GM10248 (cell line): Measurements from ENCODE around the gene COL4A2.

Experiments
- CTCF ChIA-PET: fragments of 300-600 bp; sonication (Branson Sonifier 250); formaldehyde crosslinking; extraction: SDS; loops from one replicate; lab custom pipeline; 2021; ENCODE audit warnings: antibody characterized with exemption; lab: Yijun Ruan, JAX
- POLR2A ChIA-PET: fragments of 350-650 bp; sonication (Branson Sonifier 250); formaldehyde crosslinking; extraction: SDS; loops from one replicate; lab custom pipeline; 2020; ENCODE audit warnings: antibody characterized with exemption; lab: Yijun Ruan, JAX
- DNase-seq: peaks from one replicate; pipeline ENCODE4 v3.0.0; 2012; ENCODE audit errors: extremely low spot score
- TF ChIP-seq, protein P1 (sequence below): IDR thresholded peaks from 2 replicates; pipeline ENCODE4 v1.5.1; 2012; ENCODE audit warnings: mild to moderate bottlenecking, low read depth; ENCODE audit errors: extremely low read depth, missing control alignments, control extremely low read depth

COL4A2 gene

DNA sequence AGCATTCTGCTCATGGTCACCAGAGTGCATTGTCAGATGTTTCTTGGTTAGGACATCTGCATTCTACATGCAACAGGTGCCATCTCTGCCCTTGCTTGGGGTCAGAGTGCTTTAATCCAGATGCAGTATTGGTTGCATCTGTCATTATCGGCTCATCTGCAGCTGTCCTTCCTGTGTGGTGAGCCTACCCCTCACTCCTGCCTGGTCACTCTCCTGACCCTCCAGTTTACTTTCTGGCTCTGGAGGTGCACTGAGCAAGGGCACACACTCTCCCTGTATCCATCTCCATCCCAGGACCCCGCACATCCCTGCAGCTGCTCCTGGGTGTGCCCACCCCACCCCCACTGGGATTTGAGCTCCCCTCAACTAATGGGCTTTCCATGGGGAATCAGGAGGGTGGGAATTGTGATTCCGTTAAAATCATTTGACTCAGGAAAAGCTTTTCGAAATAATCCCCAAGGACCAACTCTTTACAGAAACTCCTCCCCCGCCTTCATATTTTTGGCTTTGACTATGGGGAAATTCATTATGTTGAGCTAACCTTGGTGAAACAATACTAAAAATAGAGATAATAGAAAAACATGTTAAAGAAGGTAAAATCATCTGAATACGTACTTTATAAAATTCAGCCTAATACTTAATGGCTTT, 70.2 kb downstream of the COL4A2 start:
- DNase-seq: no peak
- CTCF ChIA-PET: interaction anchor here (0.9 to 1.4 kb wide), 3 partner anchors 33 to 67 kb away, joined by 3 to 4 read pairs (median 3); no protein-coding TSS in a partner anchor
- TF ChIP-seq, protein P1, sequence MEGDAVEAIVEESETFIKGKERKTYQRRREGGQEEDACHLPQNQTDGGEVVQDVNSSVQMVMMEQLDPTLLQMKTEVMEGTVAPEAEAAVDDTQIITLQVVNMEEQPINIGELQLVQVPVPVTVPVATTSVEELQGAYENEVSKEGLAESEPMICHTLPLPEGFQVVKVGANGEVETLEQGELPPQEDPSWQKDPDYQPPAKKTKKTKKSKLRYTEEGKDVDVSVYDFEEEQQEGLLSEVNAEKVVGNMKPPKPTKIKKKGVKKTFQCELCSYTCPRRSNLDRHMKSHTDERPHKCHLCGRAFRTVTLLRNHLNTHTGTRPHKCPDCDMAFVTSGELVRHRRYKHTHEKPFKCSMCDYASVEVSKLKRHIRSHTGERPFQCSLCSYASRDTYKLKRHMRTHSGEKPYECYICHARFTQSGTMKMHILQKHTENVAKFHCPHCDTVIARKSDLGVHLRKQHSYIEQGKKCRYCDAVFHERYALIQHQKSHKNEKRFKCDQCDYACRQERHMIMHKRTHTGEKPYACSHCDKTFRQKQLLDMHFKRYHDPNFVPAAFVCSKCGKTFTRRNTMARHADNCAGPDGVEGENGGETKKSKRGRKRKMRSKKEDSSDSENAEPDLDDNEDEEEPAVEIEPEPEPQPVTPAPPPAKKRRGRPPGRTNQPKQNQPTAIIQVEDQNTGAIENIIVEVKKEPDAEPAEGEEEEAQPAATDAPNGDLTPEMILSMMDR: no peak
- POLR2A ChIA-PET: no interaction called here

DNA sequence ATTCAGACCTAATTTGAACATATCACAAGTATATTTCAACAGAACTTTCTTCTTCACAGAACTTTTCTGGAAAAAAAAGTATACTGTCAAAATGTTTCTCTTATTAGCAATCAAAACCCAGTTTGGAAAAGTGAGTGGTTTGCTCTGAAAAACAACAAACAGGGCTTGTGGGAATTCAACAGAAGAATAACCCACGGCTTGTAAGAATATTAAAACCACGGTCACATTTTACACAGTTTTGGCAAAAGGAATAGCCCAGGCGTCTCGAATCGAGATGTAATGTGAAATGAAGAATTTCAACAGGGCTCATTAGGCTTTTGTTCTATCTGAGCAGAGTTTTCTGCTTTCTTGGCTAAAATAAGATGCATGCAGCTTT, 70.7 kb downstream of the COL4A2 start:
- ChIA-PET CTCF (interaction anchor here (1.4 kb wide), 1 partner anchor 34 kb away, joined by 4 read pairs; no protein-coding TSS in a partner anchor), POLR2A (no interaction called here)
- no peak for DNase-seq
- TF ChIP-seq, protein P1: no peak

DNA sequence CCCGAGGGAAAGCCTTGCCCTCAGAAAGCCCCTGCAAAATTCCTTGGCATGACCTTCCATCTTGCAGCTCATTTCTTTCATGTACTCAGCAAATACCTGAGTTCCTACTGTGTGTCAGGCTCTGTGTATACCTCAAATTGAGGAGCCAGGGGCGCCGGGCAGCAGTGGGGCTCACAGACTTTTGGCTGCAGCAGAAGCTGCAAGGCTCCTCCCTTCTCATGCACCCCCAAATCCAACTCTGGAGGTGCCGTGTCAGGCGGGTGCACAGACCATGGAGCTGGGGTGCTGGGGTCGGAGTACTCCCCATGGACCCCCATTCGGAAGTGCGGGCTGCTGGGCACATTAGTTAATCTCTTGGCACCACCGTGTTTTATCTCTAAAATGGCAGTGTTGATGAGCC, 72.3 kb downstream of the COL4A2 start:
- TF ChIP-seq, protein P1: no peak
- no peak for DNase-seq
- ChIA-PET CTCF (interaction anchor here (0.6 to 1.5 kb wide), 3 partner anchors 11 to 31 kb away, joined by 3 to 5 read pairs (median 3); no protein-coding TSS in a partner anchor), POLR2A (no interaction called here)

DNA sequence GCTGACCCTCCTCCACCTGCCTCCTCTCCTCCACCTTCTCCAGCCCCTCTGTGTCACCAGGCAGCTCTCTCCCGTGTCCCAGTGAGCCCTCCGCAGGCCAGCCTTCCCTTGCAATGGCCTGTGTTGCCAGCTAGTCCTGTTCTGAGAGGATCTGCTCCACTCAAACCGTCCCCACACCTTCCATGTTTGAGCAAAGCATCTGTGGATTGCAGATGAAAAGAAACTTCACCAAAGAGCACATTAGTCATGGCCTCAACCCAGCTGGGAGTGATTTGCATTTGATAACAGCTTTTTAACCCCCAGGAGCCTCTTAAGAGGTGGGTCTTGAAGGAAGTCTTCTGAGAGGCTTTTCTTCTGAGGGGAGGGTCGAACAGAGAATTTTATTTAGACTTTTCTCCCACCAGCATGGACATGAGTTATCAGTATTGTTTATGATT, 72.8 kb downstream of the COL4A2 start:
- ChIA-PET POLR2A (no interaction called here), CTCF (interaction anchor here (0.6 to 1.5 kb wide), 3 partner anchors 11 to 31 kb away, joined by 3 to 5 read pairs (median 3); no protein-coding TSS in a partner anchor)
- TF ChIP-seq, protein P1: no peak

DNA sequence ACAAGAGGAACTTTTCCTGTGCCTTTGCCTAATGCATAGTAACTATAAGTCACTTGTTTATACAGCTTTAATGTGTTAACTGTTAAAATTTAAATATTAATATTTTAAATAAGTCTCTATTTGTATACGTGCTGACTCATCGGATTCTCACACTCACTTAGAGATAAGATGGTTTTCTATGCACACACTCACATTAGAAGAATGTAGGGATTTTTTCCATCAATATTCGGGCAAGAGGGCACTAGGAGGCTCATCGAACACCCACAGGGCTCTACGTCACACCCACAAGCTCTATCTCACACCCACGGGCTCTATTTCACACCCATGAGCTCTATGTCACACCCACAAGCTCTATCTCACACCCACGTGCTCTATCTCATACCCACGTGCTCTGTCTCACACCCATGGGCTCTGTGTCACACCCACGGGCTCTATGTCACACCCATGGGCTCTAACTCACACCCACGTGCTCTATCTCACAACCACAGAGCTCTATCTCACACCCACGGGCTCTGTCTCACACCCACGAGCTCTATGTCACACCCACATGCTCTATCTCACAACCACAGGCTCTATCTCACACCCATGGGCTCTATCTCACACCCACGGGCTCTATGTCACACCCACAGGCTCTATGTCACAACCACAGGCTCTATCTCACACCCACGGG, 73.4 kb downstream of the COL4A2 start:
- no peak for DNase-seq
- TF ChIP-seq, protein P1: no peak
- CTCF ChIA-PET: interaction anchor here (1.4 to 1.5 kb wide), 2 partner anchors 16 to 30 kb away, joined by 3 to 5 read pairs; no protein-coding TSS in a partner anchor
- POLR2A ChIA-PET: no interaction called here

More for the DNA sequence above, 72.8 kb downstream of the COL4A2 start:
- DNase-seq: no peak

DNA sequence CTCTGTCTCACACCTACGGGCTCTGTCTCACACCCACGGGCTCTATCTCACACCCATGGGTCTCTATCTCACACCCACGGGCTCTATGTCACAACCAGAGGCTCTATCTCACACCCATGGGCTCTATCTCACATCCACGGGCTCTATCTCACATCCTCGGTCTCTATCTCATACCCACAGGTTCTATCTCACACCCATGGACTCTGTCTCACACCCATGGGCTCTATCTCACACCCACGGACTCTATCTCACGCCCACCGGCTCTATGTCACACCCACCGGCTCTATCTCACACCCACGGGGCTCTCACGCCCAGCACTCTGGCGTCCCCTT, 73.9 kb downstream of the COL4A2 start:
- POLR2A ChIA-PET: no interaction called here

More for the DNA sequence above, 73.9 kb downstream of the COL4A2 start:
- TF ChIP-seq, protein P1: no peak
- DNase-seq: no peak
- CTCF ChIA-PET: no interaction called here
